ENCODE measurements around the gene SOHLH1. TPM values are rescaled to one million over a fixed set of nuclear protein-coding genes. Genes with fewer than 3 reads are reported as not detected.

SOHLH1 gene
- not detected for total RNA-seq

- WGBS = 89% methylated on average over 25 of the region's 30 CpGs
- intact Hi-C loops (cut with DNase I) = no loop called here
- no peak within 1 kb of the TSS for H3K4me3 ChIP-seq
- no peaks in the 10 kb centered on the region for H3K36me3 ChIP-seq
- peaks cover 11 to 19% (median 16%) of the 10 kb centered on the region in 4 donors for H3K4me1 ChIP-seq
- H3K9me3 ChIP-seq = no peaks in the 10 kb centered on the region
- H3K27me3 ChIP-seq = peaks cover 5 to 71% (median 22%) of the 10 kb centered on the region in 4 donors
- TF ChIP-seq EP300 (IDR thresholded peaks at IDR 0.05) = no peak
- no peak for TF ChIP-seq POLR2AphosphoS5 (IDR thresholded peaks at IDR 0.05)
- no peak for TF ChIP-seq CTCF (IDR thresholded peaks at IDR 0.05)
- no peak for DNase-seq (ENCODE audit: extremely low spot score)
- no peak within 1 kb of the TSS for H3K27ac ChIP-seq (replicated peaks in 1 of 4)
These were observed at the start of gene SOHLH1 for GRCh38 chr9:135699440-135699839. TSS of gene SOHLH1 (minus strand) at chr9:135699481. CDS start at chr9:135699467, 14 bp downstream.

GRCh38 chr9:135748676-135749075 lies 49.4 kb upstream of the SOHLH1 start:
- DNase-seq (ENCODE audit: extremely low spot score) = no peak
- Histone ChIP-seq H3K36me3 (no peaks in the 10 kb centered on the region), H3K27me3 (peaks cover 0 to 75% (median 0%) of the 10 kb centered on the region in 4 donors), H3K9me3 (no peaks in the 10 kb centered on the region), H3K27ac (replicated peaks in 1 of 4) (no peak overlapping the region), H3K4me3 (no peak overlapping the region), H3K4me1 (peaks cover 0 to 7% (median 0%) of the 10 kb centered on the region in 4 donors)
- WGBS = 40% methylated on average over 1 of the region's 16 CpGs
- no peak for TF ChIP-seq POLR2A (IDR thresholded peaks at IDR 0.05; ENCODE audit: low read depth)
- TF ChIP-seq EP300 (IDR thresholded peaks at IDR 0.05) = no peak
- TF ChIP-seq POLR2AphosphoS5 (IDR thresholded peaks at IDR 0.05) = no peak
- no peak for TF ChIP-seq CTCF (IDR thresholded peaks at IDR 0.05)
- intact Hi-C loops (cut with DNase I) = no loop called here

GRCh38 chr9:135747311-135747710 lies 48.0 kb upstream of the SOHLH1 start:
- peaks cover 0 to 88% (median 0%) of the 10 kb centered on the region in 4 donors for H3K27me3 ChIP-seq
- no peaks in the 10 kb centered on the region for H3K36me3 ChIP-seq
- TF ChIP-seq POLR2AphosphoS5 (IDR thresholded peaks at IDR 0.05) = no peak
- TF ChIP-seq POLR2A (IDR thresholded peaks at IDR 0.05; ENCODE audit: low read depth) = no peak
- TF ChIP-seq EP300 (IDR thresholded peaks at IDR 0.05) = no peak
- no peak for TF ChIP-seq CTCF (IDR thresholded peaks at IDR 0.05)
- DNase-seq (ENCODE audit: extremely low spot score) = no peak
- WGBS = 58% methylated on average over 8 of the region's 13 CpGs
- intact Hi-C loops (cut with DNase I) = no loop called here
- no peak overlapping the region for H3K4me3 ChIP-seq
- no peaks in the 10 kb centered on the region for H3K9me3 ChIP-seq
- peaks cover 0 to 7% (median 0%) of the 10 kb centered on the region in 4 donors for H3K4me1 ChIP-seq
- no peak overlapping the region for H3K27ac ChIP-seq (replicated peaks in 1 of 4)

- H3K4me1 ChIP-seq = peaks cover 0 to 7% (median 0%) of the 10 kb centered on the region in 4 donors
- peaks cover 0 to 96% (median 0%) of the 10 kb centered on the region in 4 donors for H3K27me3 ChIP-seq
- H3K9me3 ChIP-seq = no peaks in the 10 kb centered on the region
- H3K4me3 ChIP-seq = no peak overlapping the region
- H3K36me3 ChIP-seq = no peaks in the 10 kb centered on the region
- H3K27ac ChIP-seq (replicated peaks in 1 of 4) = no peak overlapping the region
- intact Hi-C loops (cut with DNase I) = no loop called here
- TF ChIP-seq POLR2AphosphoS5 (IDR thresholded peaks at IDR 0.05) (no peak), CTCF (IDR thresholded peaks at IDR 0.05) (no peak), POLR2A (IDR thresholded peaks at IDR 0.05; ENCODE audit: low read depth) (no peak), EP300 (IDR thresholded peaks at IDR 0.05) (no peak)
- no peak for DNase-seq (ENCODE audit: extremely low spot score)
- 68% methylated on average over 9 of the region's 9 CpGs for WGBS
These were observed 47.3 kb upstream of the SOHLH1 start for GRCh38 chr9:135746565-135746964.

Data from esophagus muscularis mucosa (tissue), 4 donors.